Osteoblast (primary cell): ENCODE results near the gene TENM4. TPM values are rescaled to one million over a fixed set of nuclear protein-coding genes. Genes with fewer than 3 reads are reported as not detected.

ENCODE experiments used
- DNase-seq: peaks from one replicate; pipeline ENCODE4 v3.0.0; 2011; ENCODE audit warnings: low spot score, mixed read lengths; ENCODE audit not compliant: insufficient read length; ENCODE audit errors: missing footprints
- H2AFZ ChIP-seq: 2 replicates; pipeline ENCODE4 v1.6.0; 2011; ENCODE audit warnings: mild to moderate bottlenecking, low read length
- H3K27ac ChIP-seq: 2 replicates; pipeline ENCODE4 v1.5.1; 2011; ENCODE audit warnings: mild to moderate bottlenecking, low read depth, low read length, moderate library complexity
- H3K27me3 ChIP-seq: 2 replicates; pipeline ENCODE4 v1.6.0; 2012; ENCODE audit warnings: mild to moderate bottlenecking, control low read depth, inconsistent platforms, low read length, moderate library complexity; ENCODE audit not compliant: insufficient read depth
- H3K36me3 ChIP-seq: 2 replicates; pipeline ENCODE4 v1.5.1; 2011; ENCODE audit warnings: mild to moderate bottlenecking, low read length, control low read depth, moderate library complexity; ENCODE audit not compliant: insufficient read depth
- H3K4me1 ChIP-seq: 2 replicates; pipeline ENCODE4 v1.5.1; 2011; ENCODE audit warnings: mild to moderate bottlenecking, low read length, control low read depth, moderate library complexity; ENCODE audit not compliant: insufficient read depth
- H3K4me2 ChIP-seq: 2 replicates; pipeline ENCODE4 v1.6.0; 2011; ENCODE audit warnings: mild to moderate bottlenecking, low read length; ENCODE audit not compliant: insufficient read depth
- H3K4me3 ChIP-seq: fragments of 200-600 bp; sonication (generic); 3 replicates; pipeline ENCODE4 v1.5.1; 2012; ENCODE audit warnings: mild to moderate bottlenecking, low read length, inconsistent platforms; ENCODE audit not compliant: insufficient read depth
- H3K79me2 ChIP-seq: 2 replicates; pipeline ENCODE4 v1.6.0; 2012; ENCODE audit warnings: mild to moderate bottlenecking, low read length, control low read depth, inconsistent platforms; ENCODE audit not compliant: insufficient read depth
- H3K9me3 ChIP-seq: 2 replicates; pipeline ENCODE4 v1.5.1; 2011; ENCODE audit warnings: low read depth, low read length, control low read depth
- H4K20me1 ChIP-seq: 2 replicates; pipeline ENCODE4 v1.6.0; 2012; ENCODE audit warnings: mild to moderate bottlenecking, low read length, control low read depth; ENCODE audit not compliant: insufficient read depth
- total RNA-seq: library from RNA; depleted of rRNA; stranded (reverse); fragments of >200 nt; gene quantifications from 2 replicates; pipeline ENCODE4 v1.2.3, GENCODE V29; 2012
- TF ChIP-seq, protein P1 (sequence below): IDR thresholded peaks from 2 replicates; pipeline ENCODE4 v1.5.1; 2011; ENCODE audit warnings: mild to moderate bottlenecking, low read depth, low read length, moderate library complexity; ENCODE audit errors: extremely low read depth

The TENM4 gene
- total RNA-seq, 1 donor: 63.3 TPM

DNA sequence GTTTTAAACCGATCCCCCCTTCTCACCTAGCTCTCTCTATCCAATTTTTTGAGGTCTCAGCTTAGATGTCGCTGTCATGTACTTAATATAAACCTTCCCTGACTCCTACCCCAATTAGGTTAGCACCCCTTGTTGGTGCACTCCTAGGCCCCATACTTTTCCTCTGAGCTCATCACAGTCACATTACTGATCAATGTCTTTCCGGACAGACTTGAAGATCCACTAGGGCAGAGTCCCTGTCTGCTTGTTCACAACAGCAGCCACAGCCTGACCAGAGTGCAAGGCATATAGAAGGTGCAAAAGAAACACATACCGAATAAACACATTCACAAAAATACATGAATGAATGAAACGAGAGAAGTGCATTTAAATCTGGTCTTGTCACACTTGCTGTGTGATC, 605.2 kb downstream of the TENM4 start:
- H4K20me1 ChIP-seq: no peaks in the 10 kb centered on the region
- H3K27me3 ChIP-seq: no peaks in the 10 kb centered on the region
- TF ChIP-seq, protein P1, sequence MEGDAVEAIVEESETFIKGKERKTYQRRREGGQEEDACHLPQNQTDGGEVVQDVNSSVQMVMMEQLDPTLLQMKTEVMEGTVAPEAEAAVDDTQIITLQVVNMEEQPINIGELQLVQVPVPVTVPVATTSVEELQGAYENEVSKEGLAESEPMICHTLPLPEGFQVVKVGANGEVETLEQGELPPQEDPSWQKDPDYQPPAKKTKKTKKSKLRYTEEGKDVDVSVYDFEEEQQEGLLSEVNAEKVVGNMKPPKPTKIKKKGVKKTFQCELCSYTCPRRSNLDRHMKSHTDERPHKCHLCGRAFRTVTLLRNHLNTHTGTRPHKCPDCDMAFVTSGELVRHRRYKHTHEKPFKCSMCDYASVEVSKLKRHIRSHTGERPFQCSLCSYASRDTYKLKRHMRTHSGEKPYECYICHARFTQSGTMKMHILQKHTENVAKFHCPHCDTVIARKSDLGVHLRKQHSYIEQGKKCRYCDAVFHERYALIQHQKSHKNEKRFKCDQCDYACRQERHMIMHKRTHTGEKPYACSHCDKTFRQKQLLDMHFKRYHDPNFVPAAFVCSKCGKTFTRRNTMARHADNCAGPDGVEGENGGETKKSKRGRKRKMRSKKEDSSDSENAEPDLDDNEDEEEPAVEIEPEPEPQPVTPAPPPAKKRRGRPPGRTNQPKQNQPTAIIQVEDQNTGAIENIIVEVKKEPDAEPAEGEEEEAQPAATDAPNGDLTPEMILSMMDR: no peak
- H3K36me3 ChIP-seq: no peaks in the 10 kb centered on the region
- H3K4me3 ChIP-seq: no peak overlapping the region
- no peak for DNase-seq
- H3K79me2 ChIP-seq: no peaks in the 10 kb centered on the region
- H3K4me1 ChIP-seq: peaks cover 10% of the 10 kb centered on the region
- no peak overlapping the region for H2AFZ ChIP-seq
- no peak overlapping the region for H3K4me2 ChIP-seq
- H3K9me3 ChIP-seq: no peaks in the 10 kb centered on the region
- no peak overlapping the region for H3K27ac ChIP-seq

DNA sequence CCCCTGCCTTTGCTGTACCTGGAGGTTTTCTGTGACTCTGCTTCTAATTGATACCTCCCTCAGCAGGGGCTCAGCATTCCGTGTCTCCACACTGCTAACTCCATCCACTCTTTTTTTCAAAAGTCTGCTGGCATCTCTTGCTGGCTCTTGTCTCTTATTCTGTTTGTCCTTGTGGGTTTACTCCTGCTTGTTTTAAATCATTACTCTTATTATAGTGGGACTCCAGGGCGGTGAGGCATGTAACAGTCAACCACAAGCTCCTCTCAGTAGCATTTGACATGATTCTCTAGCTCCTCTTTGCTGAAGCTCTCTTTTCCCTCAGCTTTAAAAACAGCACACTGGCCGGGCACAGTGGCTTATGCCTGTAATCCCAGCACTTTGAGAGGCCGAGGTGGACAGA, 605.9 kb downstream of the TENM4 start:
- Histone ChIP-seq H3K9me3 (no peaks in the 10 kb centered on the region), H3K4me3 (no peak overlapping the region), H3K4me2 (no peak overlapping the region), H3K36me3 (no peaks in the 10 kb centered on the region), H3K27ac (no peak overlapping the region), H3K4me1 (peaks cover 2% of the 10 kb centered on the region), H2AFZ (no peak overlapping the region), H3K79me2 (no peaks in the 10 kb centered on the region), H4K20me1 (no peaks in the 10 kb centered on the region), H3K27me3 (no peaks in the 10 kb centered on the region)
- no peak for DNase-seq
- TF ChIP-seq, protein P1: no peak

DNA sequence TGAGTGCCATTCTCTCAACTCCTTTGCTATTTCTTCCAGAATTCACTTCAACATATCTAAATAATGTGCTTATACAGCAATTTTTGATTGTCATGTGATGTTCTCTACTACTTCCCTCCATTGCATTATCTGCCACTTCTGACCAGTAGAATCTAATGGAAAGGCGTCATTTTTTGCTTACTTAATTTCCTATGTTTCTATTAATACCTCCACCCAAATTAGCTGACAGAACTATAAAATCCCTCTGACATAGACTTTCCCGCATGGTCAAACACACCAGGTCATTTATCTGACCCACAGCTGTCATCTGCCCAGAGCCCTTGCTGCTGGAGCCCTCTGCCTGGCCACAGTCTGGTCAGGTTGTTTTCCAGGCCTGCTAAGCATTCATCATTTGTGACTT, 607.6 kb downstream of the TENM4 start:
- Histone ChIP-seq H2AFZ (no peak overlapping the region), H3K9me3 (no peaks in the 10 kb centered on the region), H3K4me1 (no peaks in the 10 kb centered on the region), H3K36me3 (no peaks in the 10 kb centered on the region), H4K20me1 (no peaks in the 10 kb centered on the region), H3K79me2 (no peaks in the 10 kb centered on the region), H3K4me2 (no peak overlapping the region), H3K27me3 (no peaks in the 10 kb centered on the region), H3K4me3 (no peak overlapping the region), H3K27ac (no peak overlapping the region)
- TF ChIP-seq, protein P1: no peak
- no peak for DNase-seq

DNA sequence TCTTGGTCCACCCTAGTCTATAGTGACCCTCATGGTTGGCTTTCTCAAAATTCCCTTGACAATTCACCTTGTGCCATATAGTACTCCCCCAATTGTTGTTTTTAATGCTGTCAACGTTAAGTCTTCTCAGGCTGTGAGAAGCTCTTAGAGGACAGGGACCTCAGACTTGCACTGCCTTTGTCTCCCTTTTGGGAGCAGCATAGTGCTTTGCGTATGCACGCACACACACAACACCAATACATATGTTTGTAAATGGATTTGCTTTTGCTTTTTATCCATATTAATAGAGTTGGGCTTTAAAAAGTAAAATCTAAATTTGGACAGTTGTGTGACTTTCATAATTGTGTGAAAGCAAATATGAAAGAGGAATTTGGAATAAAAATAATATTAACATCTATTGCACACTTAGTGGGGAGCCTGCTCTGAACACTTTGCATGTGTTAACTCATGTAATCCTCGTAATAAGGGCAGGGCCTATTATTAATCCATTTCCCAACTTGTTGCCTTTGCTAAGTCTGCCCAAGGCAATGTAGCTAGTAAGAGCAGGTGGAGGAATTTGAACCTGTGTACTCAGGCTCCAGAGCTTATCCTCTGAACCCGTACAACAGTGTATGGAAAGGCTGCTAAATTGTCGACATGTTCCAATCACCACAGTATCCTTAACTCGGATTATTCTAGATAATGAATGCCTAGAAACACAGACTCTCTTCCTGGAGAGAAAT, 608.4 kb downstream of the TENM4 start:
- Histone ChIP-seq H3K36me3 (no peaks in the 10 kb centered on the region), H4K20me1 (no peaks in the 10 kb centered on the region), H3K4me2 (no peak overlapping the region), H2AFZ (no peak overlapping the region), H3K4me1 (no peaks in the 10 kb centered on the region), H3K9me3 (no peaks in the 10 kb centered on the region), H3K27ac (no peak overlapping the region), H3K27me3 (no peaks in the 10 kb centered on the region), H3K79me2 (no peaks in the 10 kb centered on the region), H3K4me3 (no peak overlapping the region)
- TF ChIP-seq, protein P1: no peak
- DNase-seq: no peak
